Ovary (tissue), 10 donors: ENCODE data around the gene KRT13. TPM values are rescaled to one million over a fixed set of nuclear protein-coding genes. Genes with fewer than 3 reads are reported as not detected.

Source experiments
- DNase-seq, 5 donors: peaks; one replicate each; pipeline ENCODE4 v3.0.0-alpha.2; 2019 to 2020
- H3K27ac ChIP-seq, 2 donors: fragments of 200-600 bp; one replicate each; pipeline versions ENCODE4 v1.5.1 to v1.8.0; 2019 to 2022
- H3K27me3 ChIP-seq: fragments of 200-600 bp; one replicate; pipeline ENCODE4 v1.8.0; 2022
- H3K36me3 ChIP-seq: fragments of 200-600 bp; sonication (generic); one replicate; pipeline ENCODE4 v1.5.1; 2019
- H3K4me1 ChIP-seq: one replicate; pipeline ENCODE4 v1.8.1; 2013; ENCODE audit warnings: mild to moderate bottlenecking, moderate library complexity; ENCODE audit not compliant: insufficient read depth
- H3K4me3 ChIP-seq: fragments of 200-600 bp; sonication (generic); one replicate; pipeline ENCODE4 v1.5.1; 2017
- H3K9me3 ChIP-seq, 2 donors: fragments of 200-600 bp in 1 of 2; sonication (generic) in 1 of 2; one replicate each; pipeline versions ENCODE4 v1.5.1 to v1.8.1; 2013 to 2019; ENCODE audit warnings: mild to moderate bottlenecking in 1 of 2, moderate library complexity in 1 of 2
- CTCF ChIP-seq, 3 donors: fragments of 450-650 bp in 2 of 3; fragments of 200-600 bp in 1 of 3; IDR thresholded peaks; one replicate each; pipeline versions ENCODE4 v1.5.1 to v1.8.0; 2016 to 2022; ENCODE audit warnings: antibody characterized with exemption in 3 of 3, mild to moderate bottlenecking in 1 of 3
- EP300 ChIP-seq: sonication (generic); formaldehyde crosslinking; IDR thresholded peaks from one replicate; pipeline ENCODE4 v1.6.1; 2017; ENCODE audit warnings: antibody characterized with exemption
- POLR2A ChIP-seq: fragments of 450-650 bp; IDR thresholded peaks from one replicate; pipeline ENCODE4 v1.6.1; 2017; ENCODE audit warnings: antibody characterized with exemption, mild to moderate bottlenecking, moderate library complexity
- WGBS, 3 donors: extraction: QIAGEN DNeasy Blood & Tissue Kit in 1 of 3; methylation state at CpG; one replicate each; pipeline versions ENCODE4 v1.1.5 to v1.1.7; 2013 to 2017; 5-methylcytosine and 5-hydroxymethylcytosine counted together
- intact Hi-C, 4 donors: fragments of 100-400 bp; cut with DNase I; formaldehyde crosslinking; loops; one replicate each; pipeline versions ENCODE4 v1.11.0 to v1.15.1; 2022 to 2023
- long read RNA-seq, 3 donors: library from polyadenylated mRNA in 2 of 3; unstranded in 2 of 3; transcript quantifications; one replicate each; pipeline ENCODE4 v2.0.0 and lab custom pipeline, GENCODE V29; 2021 to 2026
- polyA plus RNA-seq, 2 donors: library from polyadenylated mRNA; stranded (reverse); fragments of 200-250 nt in 1 of 2; fragments of 350-450 nt in 1 of 2; fragmentation: Illumina TruSeq in 1 of 2; extraction: RNeasy Lipid Tissue Mini Kit (QIAGEN cat#74804) in 1 of 2; gene quantifications; one replicate each; pipeline ENCODE4 v1.2.3, GENCODE V29; 2013 to 2014
- total RNA-seq, 7 donors: library from RNA; depleted of rRNA in 2 of 7; stranded (reverse); fragments of >200 nt in 2 of 7; fragmentation: NEBNext Ultra II Directional in 3 of 7; extraction: Animal tissue kit (Norgen Biotek cat#: 25700) in 3 of 7; gene quantifications; one replicate each; pipeline versions ENCODE4 v1.1.0 to v1.2.4, GENCODE V29; 2016 to 2023
- donor health status: DM: no; HTN: no; CAD: no; lungs with moderate emphysema.
- donor health status: DM: no; HTN: no; CAD: no.
- donor health status: Bipolar disorder and iron deficiency.
- donor health status: DM: yes; HTN: yes; CAD: no.
- donor health status: DM: no; HTN: no; CAD: no.
- donor health status: DM: yes; HTN: yes; CAD: no.

Gene KRT13
- total RNA-seq (1 to 10 TPM in 3 of 7 donors, under 1 TPM in 2, not detected in 2; 0.32 to 3.7 (median 3.2) TPM), polyA plus RNA-seq (1 to 10 TPM in 1 of 2 donors, under 1 TPM in 1; 0.16 to 1.1 TPM)
- long read RNA-seq, donor 1, result 0 reads
- long read RNA-seq, donor 2, result 0 reads
- long read RNA-seq, donor 3, partial matches to known transcripts, result 1 of 1 reads
- long read RNA-seq, donor 3, other reads (novel, unspliced or antisense), result 0 of 1 reads

- TF ChIP-seq POLR2A (no peak), EP300 (no peak), CTCF (IDR thresholded peaks at IDR 0.05) (no peak)
Observed at GRCh38 chr17:41505007-41505808, at the start of gene KRT13. Gene KRT13 (minus strand): TSS chr17:41505612. CDS start chr17:41505550, 62 bp downstream.

DNA sequence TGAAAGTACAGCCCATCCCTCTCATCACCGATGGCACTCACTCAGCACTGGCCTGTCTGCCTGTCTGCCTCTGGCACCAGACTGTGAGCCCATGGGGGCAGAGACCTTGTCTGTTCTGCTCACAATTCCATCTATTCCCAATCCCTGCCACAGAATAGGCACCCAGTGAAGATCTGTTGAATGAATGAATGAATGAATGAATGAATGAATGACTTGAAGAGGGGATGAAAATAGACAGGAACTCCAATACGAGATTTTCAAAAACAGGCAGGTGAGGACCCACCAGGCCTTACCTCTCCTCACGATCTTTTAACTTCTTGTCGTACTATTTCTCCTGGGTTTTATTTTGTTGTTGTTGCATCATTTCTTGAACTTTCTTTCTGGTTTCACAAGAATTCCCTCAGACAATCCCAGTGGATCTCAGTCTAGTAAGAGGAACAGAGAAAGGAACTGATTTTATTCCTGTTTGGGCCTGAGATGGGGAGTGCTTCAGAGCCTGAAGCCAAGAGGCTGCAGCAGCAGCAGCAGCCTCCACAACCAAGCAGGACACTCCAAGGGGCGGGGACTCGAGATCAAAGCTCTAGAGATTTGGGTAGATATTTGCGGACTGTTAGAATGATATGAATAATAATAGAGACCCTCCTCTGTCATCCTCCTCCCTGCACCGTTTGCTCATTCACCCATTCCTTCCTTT lies 48.7 kb upstream of the KRT13 start:
- DNase-seq, result no peak
- no peak overlapping the region for H3K4me3 ChIP-seq
- 68 to 84% (median 79%) methylated on average over 8 of the region's 8 CpGs for WGBS, 3 donors

More at GRCh38 chr17:41505007-41505808, at the start of gene KRT13:
- intact Hi-C loops, result no loop called here
- H3K9me3 ChIP-seq, result no peaks in the 10 kb centered on the region
- WGBS, 3 donors, result 89 to 92% (median 91%) methylated on average over 17 of the region's 17 CpGs
- no peak within 1 kb of the TSS for H3K27ac ChIP-seq
- H3K4me1 ChIP-seq, result no peaks in the 10 kb centered on the region
- H3K4me3 ChIP-seq, result no peak within 1 kb of the TSS
- no peaks in the 10 kb centered on the region for H3K36me3 ChIP-seq
- no peak for DNase-seq
- no peaks in the 10 kb centered on the region for H3K27me3 ChIP-seq

DNA sequence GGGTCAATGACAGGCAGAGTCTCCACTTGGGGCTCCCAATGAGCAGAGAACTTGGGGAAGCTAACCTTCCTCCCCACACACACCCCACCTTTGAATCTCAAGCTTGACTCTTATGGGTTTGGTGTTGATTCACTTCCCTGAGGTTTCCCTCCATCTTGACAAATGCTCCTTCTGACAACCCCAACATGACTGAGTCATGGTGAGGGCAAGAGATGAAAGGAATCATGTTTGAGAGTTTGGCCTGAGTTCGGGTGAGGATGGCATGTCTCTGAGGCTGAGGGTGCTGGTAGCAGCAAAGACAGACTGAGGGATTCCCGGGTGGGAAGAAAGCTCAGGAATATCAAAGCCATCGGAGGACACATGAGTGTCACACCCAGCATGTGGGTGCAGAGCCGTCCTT lies 47.8 kb upstream of the KRT13 start:
- no peak for DNase-seq
- Histone ChIP-seq H3K9me3 (no peaks in the 10 kb centered on the region), H3K27me3 (no peaks in the 10 kb centered on the region), H3K36me3 (no peaks in the 10 kb centered on the region), H3K4me1 (peaks cover 8% of the 10 kb centered on the region), H3K4me3 (no peak overlapping the region), H3K27ac (no peak overlapping the region)
- TF ChIP-seq CTCF (IDR thresholded peaks at IDR 0.05) (no peak), POLR2A (no peak), EP300 (no peak)
- 88 to 90% (median 88%) methylated on average over 4 of the region's 4 CpGs for WGBS, 3 donors
- intact Hi-C loops, result loop anchor here in 3 of 4 donors (5.0 to 10.0 kb wide), 3 partner anchors 94 to 648 kb away; no protein-coding TSS in a partner anchor

More for the DNA sequence above, 48.7 kb upstream of the KRT13 start:
- no peak overlapping the region for H3K27ac ChIP-seq
- H3K36me3 ChIP-seq, result no peaks in the 10 kb centered on the region
- no peaks in the 10 kb centered on the region for H3K27me3 ChIP-seq
- no peaks in the 10 kb centered on the region for H3K9me3 ChIP-seq
- intact Hi-C loops, result loop anchor here in 3 of 4 donors (5.0 to 10.0 kb wide), 3 partner anchors 93 to 649 kb away; no protein-coding TSS in a partner anchor
- H3K4me1 ChIP-seq, result peaks cover under 1% of the 10 kb centered on the region
- no peak for TF ChIP-seq EP300
- no peak for TF ChIP-seq POLR2A
- no peak for TF ChIP-seq CTCF (IDR thresholded peaks at IDR 0.05)

DNA sequence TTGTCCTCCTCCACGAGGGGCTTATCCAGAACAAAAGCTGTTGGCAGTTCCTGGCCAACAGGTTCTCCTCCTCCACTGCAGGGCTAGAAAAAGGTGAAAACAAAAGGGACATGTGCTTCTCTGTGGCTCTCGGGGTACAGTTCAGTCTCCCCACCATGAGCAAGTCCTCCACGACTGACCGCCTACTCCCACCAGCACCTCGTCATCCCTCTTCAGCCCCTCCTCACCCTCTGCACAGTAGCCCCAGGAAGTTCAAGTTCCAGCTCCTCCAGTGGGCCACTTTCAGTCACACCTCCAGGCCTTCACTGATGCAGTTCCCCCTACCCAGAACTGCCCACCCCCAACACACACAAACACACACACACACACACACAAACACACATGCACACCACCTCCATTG lies 47.0 kb upstream of the KRT13 start:
- TF ChIP-seq POLR2A (no peak), CTCF (IDR thresholded peaks at IDR 0.05) (no peak)
- Histone ChIP-seq H3K36me3 (no peaks in the 10 kb centered on the region), H3K27ac (no peak overlapping the region), H3K4me3 (no peak overlapping the region), H3K9me3 (no peaks in the 10 kb centered on the region), H3K4me1 (peaks cover 14% of the 10 kb centered on the region), H3K27me3 (no peaks in the 10 kb centered on the region)
- intact Hi-C loops, result loop anchor here in 3 of 4 donors (5.0 to 10.0 kb wide), 3 partner anchors 95 to 648 kb away; no protein-coding TSS in a partner anchor
- 74 to 79% (median 77%) methylated on average over 5 of the region's 5 CpGs for WGBS, 3 donors
- DNase-seq, result no peak
